ENCODE data around the gene FBXO11. TPM values are rescaled to one million over a fixed set of nuclear protein-coding genes. Genes with fewer than 3 reads are reported as not detected.

FBXO11 gene
- total and polyA plus RNA-seq, 2 of the 4 experiments (the other 2 are of a cell fraction), result 27.1 to 29.6 TPM

GRCh38 chr2:47803770-47804169 is 102.5 kb downstream of the FBXO11 start:
- H4K8ac ChIP-seq (ENCODE audit: low read depth in 2 of 2, low read length in 2 of 2), result no peak overlapping the region
- intact Hi-C loops (cut with micrococcal nuclease) (no loop called here), in situ Hi-C loops (cut with MboI; ENCODE audit: low sequenced_read_pairs) (no loop called here), dilution Hi-C loops (cut with HindIII; ENCODE audit: low sequenced_read_pairs, unreplicated experiment) (no loop called here)
- BruUV-seq (replicated peaks), result no TSS peak
- no peak overlapping the region for H2AFZ ChIP-seq (replicated peaks; ENCODE audit: low read length, poor library complexity)
- no peak overlapping the region for H3K23ac ChIP-seq (ENCODE audit: low read depth, low read length)
- no peak overlapping the region for H3K4ac ChIP-seq (ENCODE audit: low read depth, low read length)
- H3K36me3 ChIP-seq (ENCODE audit: control insufficient read depth, insufficient read depth, low read length), result peaks cover 65% of the 10 kb centered on the region
- ChIA-PET CTCF (no interaction called here), POLR2A (ENCODE audit: unreplicated experiment) (no interaction called here)
- no peak overlapping the region for H3K4me3 ChIP-seq (ENCODE audit: insufficient read depth, low read depth, low read length)
- no peak overlapping the region for H4K91ac ChIP-seq (ENCODE audit: insufficient read depth, low read depth, low read length)
- no peak overlapping the region for H4K5ac ChIP-seq (ENCODE audit: low read depth, low read length)
- no peak overlapping the region for H3K18ac ChIP-seq (ENCODE audit: low read depth, low read length)
- H3K14ac ChIP-seq (replicated peaks; ENCODE audit: low read depth, low read length), result no peak overlapping the region
- peaks cover 7% of the 10 kb centered on the region for H3K9me3 ChIP-seq (ENCODE audit: control insufficient read depth, insufficient read depth, low read length)
- H3K27me3 ChIP-seq (ENCODE audit: control insufficient read depth, insufficient read depth, low read length), result no peaks in the 10 kb centered on the region
- peaks cover 26 to 37% of the 10 kb centered on the region in 2 experiments for H3K79me1 ChIP-seq (ENCODE audit: low read depth in 1 of 2, low read length in 2 of 2)
- WGBS, 2 experiments (ENCODE audit: extremely low coverage in 2 of 2, insufficient read length in 1 of 2), result no CpG with 5 or more reads among the region's 1 CpG
- H4K20me1 ChIP-seq (ENCODE audit: insufficient read depth, low read length), result peaks cover 13% of the 10 kb centered on the region; the same call in 1 of the 2 replicates
- no peak for DNase-seq
- H2BK5ac ChIP-seq (ENCODE audit: low read depth, low read length, poor library complexity, severe bottlenecking), result no peak overlapping the region
- H2AK5ac ChIP-seq (ENCODE audit: low read depth, low read length), result no peak overlapping the region
- 0 out of 2 replicates have a peak, but pooled peaks cover 2% of the 10 kb centered on the region for H3K9me1 ChIP-seq (ENCODE audit: insufficient read depth, low read length)
- H3K27ac ChIP-seq (ENCODE audit: insufficient read depth, low read length), result no peak overlapping the region
- H3K4me1 ChIP-seq (ENCODE audit: control insufficient read depth, insufficient read depth, low read length), result peaks cover 6% of the 10 kb centered on the region
- no peak overlapping the region for H2BK20ac ChIP-seq (ENCODE audit: low read depth, low read length)
- no peak for ATAC-seq (ENCODE audit: low read depth)
- H2BK15ac ChIP-seq (ENCODE audit: low read depth, low read length), result no peak overlapping the region
- H3K4me2 ChIP-seq (ENCODE audit: low read depth, low read length), result no peak overlapping the region
- H3K9ac ChIP-seq (ENCODE audit: low read depth, low read length), result no peak overlapping the region
- H3K56ac ChIP-seq (ENCODE audit: extremely low read depth, insufficient read depth, low read length), result no peak overlapping the region
- TF ChIP-seq RFX5 (IDR thresholded peaks at IDR 0.05; ENCODE audit: low read depth, low read length) (no peak), RCOR1 (IDR thresholded peaks at IDR 0.05; ENCODE audit: insufficient replicate concordance, low read length) (no peak)
- no peak overlapping the region for H2AK9ac ChIP-seq (replicated peaks; ENCODE audit: low read depth, low read length, poor library complexity)
- no peak overlapping the region for H2BK120ac ChIP-seq (ENCODE audit: low read depth, low read length)
